Hepatocyte (in vitro differentiated cells): Measurements from ENCODE around the gene TRMT1.

Source experiments
- EZH2phosphoT487 ChIP-seq: fragments of 200-600 bp; sonication (generic); IDR thresholded peaks from one replicate; pipeline ENCODE4 v1.6.1; 2018; ENCODE audit warnings: antibody characterized with exemption, mild to moderate bottlenecking, low read depth, moderate library complexity; ENCODE audit not compliant: unreplicated experiment, severe bottlenecking
- TF ChIP-seq, protein P1 (sequence below): fragments of 200-600 bp; sonication (generic); IDR thresholded peaks from 2 replicates; pipeline ENCODE4 v1.5.1; 2016; ENCODE audit warnings: antibody characterized with exemption, mild to moderate bottlenecking; ENCODE audit not compliant: poor library complexity

DNA sequence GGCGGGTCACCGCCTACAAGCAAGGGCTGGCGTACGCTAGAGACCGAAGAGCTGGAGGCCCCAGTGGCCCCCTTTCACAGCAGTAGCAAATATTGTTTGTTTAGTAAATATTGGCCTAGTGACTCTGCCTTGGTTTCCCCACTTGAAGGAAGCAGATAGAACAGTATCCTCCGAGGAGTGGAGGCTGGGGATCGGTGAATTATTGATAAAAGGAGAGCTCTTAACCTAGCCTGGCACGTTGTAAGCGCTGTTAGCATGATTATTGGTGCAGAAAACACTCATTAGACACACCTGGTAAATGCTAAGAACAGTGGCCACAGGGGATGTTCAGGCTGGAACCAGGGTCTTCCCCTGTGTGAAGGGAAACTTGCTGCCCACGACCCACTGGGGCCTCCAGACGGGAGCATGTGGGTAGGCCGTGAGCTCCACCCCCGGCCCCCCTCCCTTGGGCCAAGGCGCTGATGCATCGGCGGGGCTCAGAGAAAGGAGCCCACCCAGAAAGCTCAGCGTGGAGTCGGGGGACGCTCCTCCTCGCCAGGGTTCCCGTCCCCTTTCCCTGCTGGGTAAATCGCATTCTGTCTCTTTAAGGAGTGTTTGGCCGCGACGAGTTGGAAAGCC, 35.9 kb upstream of the TRMT1 start:
- TF ChIP-seq, protein P1, sequence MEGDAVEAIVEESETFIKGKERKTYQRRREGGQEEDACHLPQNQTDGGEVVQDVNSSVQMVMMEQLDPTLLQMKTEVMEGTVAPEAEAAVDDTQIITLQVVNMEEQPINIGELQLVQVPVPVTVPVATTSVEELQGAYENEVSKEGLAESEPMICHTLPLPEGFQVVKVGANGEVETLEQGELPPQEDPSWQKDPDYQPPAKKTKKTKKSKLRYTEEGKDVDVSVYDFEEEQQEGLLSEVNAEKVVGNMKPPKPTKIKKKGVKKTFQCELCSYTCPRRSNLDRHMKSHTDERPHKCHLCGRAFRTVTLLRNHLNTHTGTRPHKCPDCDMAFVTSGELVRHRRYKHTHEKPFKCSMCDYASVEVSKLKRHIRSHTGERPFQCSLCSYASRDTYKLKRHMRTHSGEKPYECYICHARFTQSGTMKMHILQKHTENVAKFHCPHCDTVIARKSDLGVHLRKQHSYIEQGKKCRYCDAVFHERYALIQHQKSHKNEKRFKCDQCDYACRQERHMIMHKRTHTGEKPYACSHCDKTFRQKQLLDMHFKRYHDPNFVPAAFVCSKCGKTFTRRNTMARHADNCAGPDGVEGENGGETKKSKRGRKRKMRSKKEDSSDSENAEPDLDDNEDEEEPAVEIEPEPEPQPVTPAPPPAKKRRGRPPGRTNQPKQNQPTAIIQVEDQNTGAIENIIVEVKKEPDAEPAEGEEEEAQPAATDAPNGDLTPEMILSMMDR: no peak
- TF ChIP-seq EZH2phosphoT487: no peak
